ENCODE measurements around the gene UGT1A1. TPM values are rescaled to one million over a fixed set of nuclear protein-coding genes. Genes with fewer than 3 reads are reported as not detected.

UGT1A1 gene
- total RNA-seq, 1 experiment from 2014 or later = 0.33 TPM

- no peaks in the 10 kb centered on the region for H3K79me2 ChIP-seq (ENCODE audit: low read length)
- H3F3A ChIP-seq (ENCODE audit: low read length, unreplicated experiment) = no peaks in the 10 kb centered on the region
- no peak overlapping the region for H2AFZ ChIP-seq (ENCODE audit: low read length)
- H4K20me1 ChIP-seq (ENCODE audit: low read length) = no peaks in the 10 kb centered on the region
- no TSS peak for BruUV-seq (replicated peaks)
- CTCF ChIA-PET = no interaction called here
- no peak overlapping the region for H3K9ac ChIP-seq (ENCODE audit: low read length)
- intact Hi-C loops (cut with micrococcal nuclease) = no loop called here
- ATAC-seq = no peak
- POLR2A ChIA-PET (ENCODE audit: unreplicated experiment) = no interaction called here
- H3K36me3 ChIP-seq (ENCODE audit: low read depth, low read length) = no peaks in the 10 kb centered on the region
- DNase-seq = no peak
- no peaks in the 10 kb centered on the region for H3K9me3 ChIP-seq (ENCODE audit: low read length)
- peaks cover 5% of the 10 kb centered on the region; the same call in 1 of the 2 replicates for H3K4me1 ChIP-seq (ENCODE audit: insufficient read depth, low read length)
- H3K4me2 ChIP-seq (ENCODE audit: low read length) = no peak overlapping the region
- no peaks in the 10 kb centered on the region for H3K27me3 ChIP-seq (ENCODE audit: low read length)
- no peak overlapping the region for H3K4me3 ChIP-seq (ENCODE audit: low read length)
- H3K9me2 ChIP-seq (replicated peaks; ENCODE audit: low read length) = no peaks in the 10 kb centered on the region
- H3K27ac ChIP-seq (ENCODE audit: low read length) = no peak overlapping the region
- no peak for TF ChIP-seq EZH2 (IDR thresholded peaks at IDR 0.05; ENCODE audit: low read length, unreplicated experiment)
- no peak for TF ChIP-seq EZH2phosphoT487 (IDR thresholded peaks at IDR 0.05; ENCODE audit: borderline replicate concordance, low read length)
- no peak for TF ChIP-seq CTCF (conservative IDR thresholded peaks at IDR 0.05; ENCODE audit: low read depth, low read length)
Measured at GRCh38 chr2:233803292-233803911, 43.3 kb downstream of the UGT1A1 start.

GRCh38 chr2:233803994-233804393 is 43.9 kb downstream of the UGT1A1 start:
- DNase-seq = no peak
- Histone ChIP-seq H2AFZ (ENCODE audit: low read length) (no peak overlapping the region), H4K20me1 (ENCODE audit: low read length) (no peaks in the 10 kb centered on the region), H3K4me2 (ENCODE audit: low read length) (no peak overlapping the region), H3K27me3 (ENCODE audit: low read length) (no peaks in the 10 kb centered on the region), H3K4me3 (ENCODE audit: low read length) (no peak overlapping the region), H3K9me3 (ENCODE audit: low read length) (no peaks in the 10 kb centered on the region), H3K4me1 (ENCODE audit: insufficient read depth, low read length) (peaks cover 5% of the 10 kb centered on the region; the same call in 1 of the 2 replicates), H3K79me2 (ENCODE audit: low read length) (no peaks in the 10 kb centered on the region), H3K9ac (ENCODE audit: low read length) (no peak overlapping the region), H3K36me3 (ENCODE audit: low read depth, low read length) (no peaks in the 10 kb centered on the region), H3K27ac (ENCODE audit: low read length) (no peak overlapping the region), H3K9me2 (replicated peaks; ENCODE audit: low read length) (no peaks in the 10 kb centered on the region), H3F3A (ENCODE audit: low read length, unreplicated experiment) (no peaks in the 10 kb centered on the region)
- ChIA-PET POLR2A (ENCODE audit: unreplicated experiment) (no interaction called here), CTCF (interaction anchor here (0.5 kb wide), 1 partner anchor 309 kb away, joined by 3 read pairs; no protein-coding TSS in a partner anchor)
- intact Hi-C loops (cut with micrococcal nuclease) = no loop called here
- TF ChIP-seq EZH2 (IDR thresholded peaks at IDR 0.05; ENCODE audit: low read length, unreplicated experiment) (no peak), EZH2phosphoT487 (IDR thresholded peaks at IDR 0.05; ENCODE audit: borderline replicate concordance, low read length) (no peak), CTCF (conservative IDR thresholded peaks at IDR 0.05; ENCODE audit: low read depth, low read length) (no peak)
- no peak for ATAC-seq
- no TSS peak for BruUV-seq (replicated peaks)

- intact Hi-C loops (cut with micrococcal nuclease) = no loop called here
- H3K4me2 ChIP-seq (ENCODE audit: low read length) = no peak overlapping the region
- BruUV-seq (replicated peaks) = no TSS peak
- H3K36me3 ChIP-seq (ENCODE audit: low read depth, low read length) = no peaks in the 10 kb centered on the region
- H2AFZ ChIP-seq (ENCODE audit: low read length) = no peak overlapping the region
- no peaks in the 10 kb centered on the region for H3K79me2 ChIP-seq (ENCODE audit: low read length)
- H3K9me2 ChIP-seq (replicated peaks; ENCODE audit: low read length) = no peaks in the 10 kb centered on the region
- POLR2A ChIA-PET (ENCODE audit: unreplicated experiment) = no interaction called here
- H3K9me3 ChIP-seq (ENCODE audit: low read length) = no peaks in the 10 kb centered on the region
- no peak overlapping the region for H3K4me3 ChIP-seq (ENCODE audit: low read length)
- no peaks in the 10 kb centered on the region for H3F3A ChIP-seq (ENCODE audit: low read length, unreplicated experiment)
- DNase-seq (peak; percentile 21), ATAC-seq (peak; percentile 27; the same call in 1 of the 2 replicates)
- no peaks in the 10 kb centered on the region for H3K27me3 ChIP-seq (ENCODE audit: low read length)
- H4K20me1 ChIP-seq (ENCODE audit: low read length) = no peaks in the 10 kb centered on the region
- H3K27ac ChIP-seq (ENCODE audit: low read length) = no peak overlapping the region
- CTCF ChIA-PET = interaction anchor here (0.7 kb wide), 1 partner anchor 127 kb away, joined by 4 read pairs; no protein-coding TSS in a partner anchor
- no peak overlapping the region for H3K9ac ChIP-seq (ENCODE audit: low read length)
- no peaks in the 10 kb centered on the region for H3K4me1 ChIP-seq (ENCODE audit: insufficient read depth, low read length)
- TF ChIP-seq EZH2 (IDR thresholded peaks at IDR 0.05; ENCODE audit: low read length, unreplicated experiment) (no peak), CTCF (conservative IDR thresholded peaks at IDR 0.05; ENCODE audit: low read depth, low read length) (peak; percentile 35; the same call in 1 of the 2 replicates)
Measured at GRCh38 chr2:233807215-233807865, 47.3 kb downstream of the UGT1A1 start.

All from PC-3 (cell line).